Right lobe of liver (tissue), 4 donors: ENCODE measurements around the gene MAL.

Experiments
- CTCF ChIP-seq, 4 donors: fragments of 200-600 bp in 3 of 4; fragments of 450-650 bp in 1 of 4; IDR thresholded peaks; one replicate each; pipeline versions ENCODE4 v1.5.1 to v1.8.0; 2016 to 2022; ENCODE audit warnings: antibody characterized with exemption in 4 of 4, mild to moderate bottlenecking in 2 of 4
- POLR2A ChIP-seq: fragments of 450-650 bp; IDR thresholded peaks from one replicate; pipeline ENCODE4 v1.6.1; 2017; ENCODE audit warnings: antibody characterized with exemption, mild to moderate bottlenecking
- donor health status: DM: no; HTN: no; CAD: no.
- donor health status: DM: no; HTN: no; CAD: no.
- donor health status: DM: no; HTN: yes; CAD: no.

DNA sequence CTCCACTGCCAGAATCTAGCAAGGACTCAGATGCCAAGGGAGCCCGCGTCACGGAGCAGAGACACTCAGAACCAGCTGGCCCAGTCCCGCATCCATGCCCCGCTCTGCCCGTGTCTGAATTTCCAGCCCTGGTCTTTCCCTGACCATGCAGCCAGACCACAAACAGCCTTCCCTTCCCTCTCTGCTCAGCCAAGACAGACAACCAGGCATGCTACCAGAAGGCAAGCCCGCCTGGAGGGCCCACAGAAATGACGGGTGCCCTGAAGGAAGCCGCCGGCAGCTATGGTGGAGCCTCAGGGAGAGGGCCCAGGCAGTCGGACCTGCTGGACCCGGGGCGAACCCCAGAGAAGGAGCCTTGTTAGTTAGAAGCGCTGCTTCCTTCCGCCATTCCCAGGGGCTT, 45.1 kb upstream of the MAL start:
- TF ChIP-seq CTCF (IDR thresholded peaks at IDR 0.05) (no peak), POLR2A (no peak)
